Measurements from ENCODE around the gene ZNRF1. TPM values are rescaled to one million over a fixed set of nuclear protein-coding genes. Genes with fewer than 3 reads are reported as not detected.

Gene ZNRF1
- total and polyA plus RNA-seq, 2 of the 8 experiments (the other 6 are each of a cell fraction or from before 2014, with no cell fraction given): 33.5 to 52.9 TPM

GRCh38 chr16:75111961-75112733, 113.3 kb downstream of the ZNRF1 start:
- H4K91ac ChIP-seq (replicated peaks; ENCODE audit: insufficient read length, low read length): peak overlapping the region; percentile 13
- no peak overlapping the region for H2BK5ac ChIP-seq (ENCODE audit: low read depth, low read length)
- H3K14ac ChIP-seq (ENCODE audit: insufficient read length): no peak overlapping the region
- no peaks in the 10 kb centered on the region for H3K23me2 ChIP-seq (ENCODE audit: low read depth, low read length)
- H2BK12ac ChIP-seq (ENCODE audit: low read depth, low read length): peak overlapping the region; percentile 60; the same call in 1 of the 2 replicates
- no peak overlapping the region for H2BK20ac ChIP-seq (ENCODE audit: low read length)
- H2BK15ac ChIP-seq (ENCODE audit: low read length): no peak overlapping the region
- no peak overlapping the region for H3K4me3 ChIP-seq (ENCODE audit: extremely low read depth in 1 of 4, insufficient read depth in 2 of 4, low read depth in 3 of 4, low read length in 4 of 4)
- H3K56ac ChIP-seq (replicated peaks; ENCODE audit: insufficient read length, low read depth, low read length): no peak overlapping the region
- 89% methylated on average over 26 of the region's 26 CpGs; no CpG with 5 or more reads in 1 of the 2 experiments for WGBS, 2 experiments (ENCODE audit: extremely low coverage in 1 of 2, insufficient coverage in 1 of 2, insufficient read length in 1 of 2, insufficient replicate concordance in 2 of 2, low coverage in 1 of 2, low lambda C conversion rate in 2 of 2, missing lambda C conversion rate in 1 of 2)
- no peak overlapping the region; the same call in 1 of the 2 replicates for H2AK5ac ChIP-seq (ENCODE audit: low read depth, low read length)
- H3K79me2 ChIP-seq (ENCODE audit: control insufficient read depth in 1 of 2, insufficient read depth in 2 of 2, low read length in 2 of 2): no peaks in the 10 kb centered on the region; a peak in 1 of 4 replicates
- H3K18ac ChIP-seq (ENCODE audit: extremely low read depth, low read length): peak overlapping the region; percentile 48; the same call in 1 of the 2 replicates
- CTCF ChIA-PET (ENCODE audit: partially characterized antibody): interaction anchor here (0.7 to 16.3 kb wide), 42 partner anchors 10 to 299 kb away, joined by 3 to 171 read pairs (median 5); partner anchors contain the start of genes WDR59 and ZNRF1
- H4K8ac ChIP-seq (ENCODE audit: extremely low read depth, insufficient read depth, low read length): peak overlapping the region; percentile 38
- peaks cover 2 to 3% of the 10 kb centered on the region in 2 experiments for H4K20me1 ChIP-seq (replicated peaks in 1 of 2; ENCODE audit: control insufficient read depth in 1 of 2, insufficient read depth in 2 of 2, low read length in 2 of 2)
- peaks cover 0 to 16% (median 3%) of the 10 kb centered on the region in 4 experiments; a peak in 2 of 8 replicates for H3K36me3 ChIP-seq (ENCODE audit: control insufficient read depth in 2 of 4, insufficient read depth in 4 of 4, low read length in 3 of 4)
- no peaks in the 10 kb centered on the region for H3K9me3 ChIP-seq (ENCODE audit: insufficient read depth in 2 of 2, low read depth in 1 of 2, low read length in 1 of 2)
- no peak overlapping the region for H3K23ac ChIP-seq (ENCODE audit: insufficient read length)
- H2BK120ac ChIP-seq (replicated peaks; ENCODE audit: low read depth, low read length): no peak overlapping the region
- H3K4me2 ChIP-seq (ENCODE audit: insufficient read depth in 1 of 2, low read depth in 2 of 2, low read length in 2 of 2): no peak overlapping the region
- POLR2A ChIA-PET (ENCODE audit: partially characterized antibody): interaction anchor here (0.9 to 6.0 kb wide), 9 partner anchors 9 to 239 kb away, joined by 3 to 62 read pairs (median 5); partner anchors contain the start of gene ZNRF1
- DNase-seq (ENCODE audit: low read depth in 1 of 2, low spot score in 2 of 2) (no peak), FAIRE-seq (no peak)
- H4K5ac ChIP-seq (ENCODE audit: insufficient read length, low read depth, low read length): no peak overlapping the region
- H3K27me3 ChIP-seq (replicated peaks in 1 of 4; ENCODE audit: control insufficient read depth in 3 of 4, extremely low read depth in 1 of 4, insufficient read depth in 3 of 4, low read length in 3 of 4): no peaks in the 10 kb centered on the region
- H3K4ac ChIP-seq (replicated peaks; ENCODE audit: insufficient read length, low read depth, low read length): no peak overlapping the region
- H3K9ac ChIP-seq (replicated peaks in 1 of 4; ENCODE audit: extremely low read depth in 1 of 4, low read depth in 3 of 4, low read length in 3 of 4): no peak overlapping the region
- H3K79me1 ChIP-seq (ENCODE audit: low read depth, low read length): peaks cover 3% of the 10 kb centered on the region; the same call in 1 of the 2 replicates
- no peak overlapping the region for H3K27ac ChIP-seq (ENCODE audit: low read depth, low read length)
- TF ChIP-seq TAF1 (IDR thresholded peaks at IDR 0.05; ENCODE audit: low read depth, low read length) (no peak), POLR2AphosphoS5 (IDR thresholded peaks at IDR 0.05; ENCODE audit: low read depth, low read length) (0 out of 2 replicates have a peak, but pooled peaks have one; percentile 13), RNF2 (IDR thresholded peaks at IDR 0.05; ENCODE audit: borderline replicate concordance, low read depth, low read length, missing control alignments, poor library complexity, severe bottlenecking) (no peak)
- H2AFZ ChIP-seq (ENCODE audit: low read length): no peak overlapping the region
- H3K4me1 ChIP-seq (replicated peaks in 1 of 4; ENCODE audit: control insufficient read depth in 3 of 4, insufficient read depth in 4 of 4, low read length in 3 of 4): peaks cover 9 to 53% (median 41%) of the 10 kb centered on the region in 4 experiments

All from H1 (cell line).